Measurements from ENCODE around the gene SPNS3. TPM values are rescaled to one million over a fixed set of nuclear protein-coding genes. Genes with fewer than 3 reads are reported as not detected.

The SPNS3 gene
- polyA plus RNA-seq, 1 of the 3 experiments (the other 2 are of a cell fraction), result 0.05 TPM

DNA sequence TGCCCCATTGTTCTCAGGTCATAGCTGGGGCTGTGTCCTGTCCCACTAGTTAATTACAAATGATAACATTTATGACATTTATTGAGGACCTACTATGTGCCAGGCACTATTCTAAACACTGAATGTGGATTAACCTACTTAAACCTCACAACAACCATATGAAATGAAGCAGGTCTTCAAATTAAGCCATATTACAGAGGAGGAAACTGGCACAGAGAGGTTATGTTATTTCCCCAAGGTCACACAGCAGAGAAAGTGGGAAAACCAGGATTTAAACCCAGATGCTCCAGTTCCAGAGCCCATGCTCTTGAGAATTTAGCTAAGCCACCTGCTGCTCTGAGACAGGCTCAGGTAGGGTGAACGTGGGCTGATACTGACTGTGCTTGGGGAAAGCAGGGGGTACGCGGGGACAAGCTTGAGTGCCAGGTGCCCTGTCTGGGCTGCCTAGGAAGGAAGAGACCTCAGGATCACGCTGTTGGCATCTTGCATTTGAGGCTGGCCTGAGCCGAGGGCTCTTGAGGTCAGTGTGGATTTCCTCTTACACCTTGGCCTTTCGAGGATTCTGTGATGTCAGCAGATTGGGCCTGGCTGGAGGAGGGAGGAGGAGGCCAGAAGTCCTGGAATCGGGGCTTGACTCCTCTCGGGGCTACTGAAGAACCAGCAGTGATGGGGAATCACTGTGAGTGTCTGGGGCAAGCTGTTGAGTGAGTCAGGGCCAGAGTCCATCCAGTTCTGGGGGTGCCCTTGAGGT, 73.8 kb downstream of the SPNS3 start (continued):
- TF ChIP-seq SIN3A (IDR thresholded peaks at IDR 0.05; ENCODE audit: borderline replicate concordance, low read depth, low read length) (no peak), POLR2AphosphoS5 (IDR thresholded peaks at IDR 0.05; ENCODE audit: low read depth, low read length) (no peak), EP300 (IDR thresholded peaks at IDR 0.05; ENCODE audit: borderline replicate concordance in 1 of 2, low read depth in 1 of 2, low read length in 1 of 2) (no peak), RCOR1 (IDR thresholded peaks at IDR 0.05; ENCODE audit: low read length) (no peak), GABPA (IDR thresholded peaks at IDR 0.05; ENCODE audit: low read depth) (no peak), IRF3 (IDR thresholded peaks at IDR 0.05; ENCODE audit: low read depth, low read length) (no peak), USF2 (IDR thresholded peaks at IDR 0.05; ENCODE audit: borderline replicate concordance, low read depth, low read length) (no peak), TAF1 (IDR thresholded peaks at IDR 0.05; ENCODE audit: borderline replicate concordance, low read depth, low read length) (no peak)

DNA sequence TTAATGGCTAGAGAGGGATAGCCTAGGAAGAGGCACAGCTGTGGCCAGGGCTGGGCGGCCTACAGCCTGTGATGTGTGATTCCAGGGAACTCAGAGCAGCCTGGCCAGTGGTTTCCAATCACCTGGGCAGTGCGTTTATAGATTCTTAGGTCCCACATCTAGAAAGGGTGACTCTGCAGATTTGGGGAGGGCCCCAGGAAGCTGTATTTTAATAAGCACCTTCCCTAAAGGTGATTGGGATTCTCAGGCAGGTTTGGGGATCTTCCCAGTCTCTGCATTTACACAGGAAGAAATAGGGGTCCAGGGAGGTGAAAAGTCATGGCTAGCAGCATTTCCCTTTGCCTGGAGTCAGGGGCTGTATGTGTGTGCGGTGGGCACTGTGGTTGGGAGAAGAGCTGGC, 74.5 kb downstream of the SPNS3 start:
- H3K27ac ChIP-seq (ENCODE audit: low read depth in 2 of 2, low read length in 1 of 2), result no peak overlapping the region
- H3K4me1 ChIP-seq (ENCODE audit: control insufficient read depth in 1 of 2, insufficient read depth in 2 of 2, low read depth in 1 of 2, low read length in 1 of 2), result no peaks in the 10 kb centered on the region
- H3F3A ChIP-seq (replicated peaks; ENCODE audit: insufficient read depth), result no peaks in the 10 kb centered on the region
- ChIA-PET CTCF (no interaction called here), POLR2A (no interaction called here)
- no peak overlapping the region for H2AFZ ChIP-seq (ENCODE audit: low read depth)
- no peaks in the 10 kb centered on the region for H3K27me3 ChIP-seq (ENCODE audit: insufficient read depth)
- no peaks in the 10 kb centered on the region for H3K36me3 ChIP-seq (replicated peaks in 1 of 2; ENCODE audit: control insufficient read depth in 1 of 2, insufficient read depth in 2 of 2, low read length in 1 of 2)
- no peak overlapping the region for H3K4me2 ChIP-seq
- TF ChIP-seq RXRA (IDR thresholded peaks at IDR 0.05; ENCODE audit: borderline replicate concordance, low read depth) (no peak), TAF1 (IDR thresholded peaks at IDR 0.05; ENCODE audit: borderline replicate concordance, low read depth, low read length) (no peak), CHD2 (IDR thresholded peaks at IDR 0.05; ENCODE audit: low read length, partially characterized antibody) (no peak), RCOR1 (IDR thresholded peaks at IDR 0.05; ENCODE audit: low read length) (no peak), YY1 (IDR thresholded peaks at IDR 0.05; ENCODE audit: low read depth) (no peak), FOXJ3 (CRISPR knock-in tag; IDR thresholded peaks at IDR 0.05) (no peak), FOXM1 (IDR thresholded peaks at IDR 0.05; ENCODE audit: low read depth) (no peak), MXI1 (IDR thresholded peaks at IDR 0.05; ENCODE audit: low read depth, low read length) (no peak), PBX3 (IDR thresholded peaks at IDR 0.05) (no peak), GATA2 (CRISPR knock-in tag; IDR thresholded peaks at IDR 0.05) (no peak), RFX5 (IDR thresholded peaks at IDR 0.05; ENCODE audit: low read length) (no peak), ELF1 (IDR thresholded peaks at IDR 0.05) (no peak)
- TF ChIP-seq, protein P1, sequence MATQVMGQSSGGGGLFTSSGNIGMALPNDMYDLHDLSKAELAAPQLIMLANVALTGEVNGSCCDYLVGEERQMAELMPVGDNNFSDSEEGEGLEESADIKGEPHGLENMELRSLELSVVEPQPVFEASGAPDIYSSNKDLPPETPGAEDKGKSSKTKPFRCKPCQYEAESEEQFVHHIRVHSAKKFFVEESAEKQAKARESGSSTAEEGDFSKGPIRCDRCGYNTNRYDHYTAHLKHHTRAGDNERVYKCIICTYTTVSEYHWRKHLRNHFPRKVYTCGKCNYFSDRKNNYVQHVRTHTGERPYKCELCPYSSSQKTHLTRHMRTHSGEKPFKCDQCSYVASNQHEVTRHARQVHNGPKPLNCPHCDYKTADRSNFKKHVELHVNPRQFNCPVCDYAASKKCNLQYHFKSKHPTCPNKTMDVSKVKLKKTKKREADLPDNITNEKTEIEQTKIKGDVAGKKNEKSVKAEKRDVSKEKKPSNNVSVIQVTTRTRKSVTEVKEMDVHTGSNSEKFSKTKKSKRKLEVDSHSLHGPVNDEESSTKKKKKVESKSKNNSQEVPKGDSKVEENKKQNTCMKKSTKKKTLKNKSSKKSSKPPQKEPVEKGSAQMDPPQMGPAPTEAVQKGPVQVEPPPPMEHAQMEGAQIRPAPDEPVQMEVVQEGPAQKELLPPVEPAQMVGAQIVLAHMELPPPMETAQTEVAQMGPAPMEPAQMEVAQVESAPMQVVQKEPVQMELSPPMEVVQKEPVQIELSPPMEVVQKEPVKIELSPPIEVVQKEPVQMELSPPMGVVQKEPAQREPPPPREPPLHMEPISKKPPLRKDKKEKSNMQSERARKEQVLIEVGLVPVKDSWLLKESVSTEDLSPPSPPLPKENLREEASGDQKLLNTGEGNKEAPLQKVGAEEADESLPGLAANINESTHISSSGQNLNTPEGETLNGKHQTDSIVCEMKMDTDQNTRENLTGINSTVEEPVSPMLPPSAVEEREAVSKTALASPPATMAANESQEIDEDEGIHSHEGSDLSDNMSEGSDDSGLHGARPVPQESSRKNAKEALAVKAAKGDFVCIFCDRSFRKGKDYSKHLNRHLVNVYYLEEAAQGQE (IDR thresholded peaks at IDR 0.05; ENCODE audit: low read depth, low read length), result no peak
- no peaks in the 10 kb centered on the region for H3K9me3 ChIP-seq
- no peaks in the 10 kb centered on the region for H3K79me2 ChIP-seq (ENCODE audit: insufficient read depth)
- WGBS (ENCODE audit: low lambda C conversion rate), result 92% methylated on average over 3 of the region's 3 CpGs
- no peak overlapping the region for H3K9ac ChIP-seq
- no peaks in the 10 kb centered on the region for H3K9me2 ChIP-seq
- no peak overlapping the region for H3K4me3 ChIP-seq (ENCODE audit: low read depth in 2 of 2, low read length in 1 of 2)
- H4K20me1 ChIP-seq (ENCODE audit: insufficient read depth), result no peaks in the 10 kb centered on the region
- DNase-seq, result no peak
